Body of pancreas (tissue), 4 donors: Measurements from ENCODE around the gene TMEM97. TPM values are rescaled to one million over a fixed set of nuclear protein-coding genes. Genes with fewer than 3 reads are reported as not detected.

Experiments used
- ATAC-seq: fragments of 150-250 bp; one replicate; pipeline ENCODE4 v1.9.1; 2016
- DNase-seq, 4 donors: peaks; one replicate each; pipeline ENCODE4 v3.0.0-alpha.2; 2019
- H3K27ac ChIP-seq, 4 donors: fragments of 200-600 bp; sonication (generic); 1 replicate in 3 of 4; 2 replicates in 1 of 4; pipeline versions ENCODE4 v1.5.1 to v1.6.1; 2016 to 2019; ENCODE audit warnings: mild to moderate bottlenecking in 1 of 4, mixed read lengths in 1 of 4, moderate library complexity in 1 of 4
- H3K27me3 ChIP-seq, 2 donors: fragments of 200-600 bp; sonication (generic); one replicate each; pipeline ENCODE4 v1.6.0; 2016; ENCODE audit warnings: mild to moderate bottlenecking in 1 of 2
- H3K36me3 ChIP-seq, 2 donors: fragments of 200-600 bp; sonication (generic); replicated peaks in 1 of 2; 2 replicates each; pipeline ENCODE4 v1.5.1; 2016; ENCODE audit warnings: low read depth in 2 of 2; ENCODE audit not compliant: insufficient read depth in 1 of 2
- H3K4me1 ChIP-seq: fragments of 200-600 bp; sonication (generic); one replicate; pipeline ENCODE4 v1.6.0; 2016
- H3K4me3 ChIP-seq, 2 donors: fragments of 200-600 bp; sonication (generic); 1 replicate in 1 of 2; 2 replicates in 1 of 2; pipeline ENCODE4 v1.5.1; 2016 to 2019
- H3K9me3 ChIP-seq, 3 donors: fragments of 200-600 bp; sonication (generic); 1 replicate in 2 of 3; 2 replicates in 1 of 3; pipeline ENCODE4 v1.5.1; 2016
- POLR2A ChIP-seq, 3 donors: fragments of 450-650 bp; IDR thresholded peaks; one replicate each; pipeline ENCODE4 v1.6.1; 2016; ENCODE audit warnings: antibody characterized with exemption in 3 of 3, mild to moderate bottlenecking in 2 of 3
- WGBS, 2 donors: methylation state at CpG; one replicate each; pipeline ENCODE4 v1.1.5; 2017; 5-methylcytosine and 5-hydroxymethylcytosine counted together
- intact Hi-C: fragments of 100-400 bp; cut with DNase I; formaldehyde crosslinking; loops from one replicate; pipeline ENCODE4 v1.15.1; 2023
- total RNA-seq, 2 donors: library from RNA; depleted of rRNA; stranded (reverse); fragments of >200 nt; gene quantifications; one replicate each; pipeline ENCODE4 v1.1.0, GENCODE V29; 2016
- TF ChIP-seq, protein P1 (sequence below), 7 experiments: fragments of 450-650 bp in 4 of 7; fragments of 200-600 bp in 3 of 7; sonication (generic) in 3 of 7; IDR thresholded peaks; one replicate each; pipeline ENCODE4 v1.5.1; 2016 to 2019; ENCODE audit warnings: antibody characterized with exemption in 7 of 7

TMEM97 gene
- total RNA-seq, 2 donors from 2014 or later: 35.9 to 75.5 TPM

DNA sequence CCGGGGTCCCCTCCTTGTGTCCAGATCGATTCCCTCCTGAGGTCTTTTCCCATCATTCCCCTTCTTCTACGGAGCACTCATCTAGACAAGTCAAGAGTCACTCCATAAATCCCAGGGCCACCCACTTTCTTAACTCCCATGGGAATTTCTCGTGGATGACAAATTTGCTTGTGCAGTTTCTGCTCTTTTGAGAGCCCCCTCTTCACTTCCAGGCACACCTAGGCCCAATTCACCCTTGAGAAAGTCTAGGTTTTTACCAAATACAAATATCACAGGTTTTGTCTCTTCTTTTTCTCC is 38.8 kb downstream of the TMEM97 start:
- no peak for TF ChIP-seq POLR2A (IDR thresholded peaks at IDR 0.05)
- TF ChIP-seq, protein P1, sequence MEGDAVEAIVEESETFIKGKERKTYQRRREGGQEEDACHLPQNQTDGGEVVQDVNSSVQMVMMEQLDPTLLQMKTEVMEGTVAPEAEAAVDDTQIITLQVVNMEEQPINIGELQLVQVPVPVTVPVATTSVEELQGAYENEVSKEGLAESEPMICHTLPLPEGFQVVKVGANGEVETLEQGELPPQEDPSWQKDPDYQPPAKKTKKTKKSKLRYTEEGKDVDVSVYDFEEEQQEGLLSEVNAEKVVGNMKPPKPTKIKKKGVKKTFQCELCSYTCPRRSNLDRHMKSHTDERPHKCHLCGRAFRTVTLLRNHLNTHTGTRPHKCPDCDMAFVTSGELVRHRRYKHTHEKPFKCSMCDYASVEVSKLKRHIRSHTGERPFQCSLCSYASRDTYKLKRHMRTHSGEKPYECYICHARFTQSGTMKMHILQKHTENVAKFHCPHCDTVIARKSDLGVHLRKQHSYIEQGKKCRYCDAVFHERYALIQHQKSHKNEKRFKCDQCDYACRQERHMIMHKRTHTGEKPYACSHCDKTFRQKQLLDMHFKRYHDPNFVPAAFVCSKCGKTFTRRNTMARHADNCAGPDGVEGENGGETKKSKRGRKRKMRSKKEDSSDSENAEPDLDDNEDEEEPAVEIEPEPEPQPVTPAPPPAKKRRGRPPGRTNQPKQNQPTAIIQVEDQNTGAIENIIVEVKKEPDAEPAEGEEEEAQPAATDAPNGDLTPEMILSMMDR (IDR thresholded peaks at IDR 0.05): no peak
- peaks cover 7 to 22% of the 10 kb centered on the region in 2 donors for H3K36me3 ChIP-seq
- H3K4me1 ChIP-seq: peaks cover 26% of the 10 kb centered on the region
- H3K27me3 ChIP-seq: no peaks in the 10 kb centered on the region
- intact Hi-C loops: no loop called here
- ATAC-seq: no peak
- no peaks in the 10 kb centered on the region for H3K9me3 ChIP-seq
- WGBS, 2 donors: 0 to 1% methylated on average over 4 of the region's 4 CpGs
- DNase-seq: no peak
- H3K4me3 ChIP-seq: peak overlapping the region; percentile 86 to 87
- peak overlapping the region; percentile 11 to 93 (median 88) for H3K27ac ChIP-seq

DNA sequence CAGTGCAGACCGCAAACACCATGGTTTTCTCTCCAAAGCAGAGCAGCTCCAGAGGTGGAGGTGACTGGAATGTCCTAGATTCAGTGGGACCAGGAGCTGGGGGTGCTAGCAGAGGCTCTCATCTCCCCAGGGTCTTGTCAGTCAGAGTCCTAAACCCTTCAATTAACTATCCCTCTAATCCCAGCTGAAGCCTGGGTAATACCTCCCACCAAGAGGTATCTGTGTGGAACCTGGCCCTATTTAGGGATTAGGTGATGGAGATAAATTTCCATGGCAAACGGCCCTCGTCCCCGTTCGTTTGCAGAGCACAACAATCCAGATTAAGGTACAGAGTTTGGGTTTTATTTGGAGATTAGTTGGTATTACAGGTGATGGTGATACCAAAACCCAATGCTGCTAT is 44.2 kb downstream of the TMEM97 start:
- H3K27ac ChIP-seq: no peak overlapping the region
- DNase-seq: no peak
- 78 to 83% methylated on average over 5 of the region's 5 CpGs for WGBS, 2 donors
- no peaks in the 10 kb centered on the region for H3K27me3 ChIP-seq
- no peak for ATAC-seq
- no peak overlapping the region for H3K4me3 ChIP-seq
- H3K36me3 ChIP-seq: peaks cover 0 to 25% of the 10 kb centered on the region in 2 donors
- no peaks in the 10 kb centered on the region for H3K9me3 ChIP-seq
- TF ChIP-seq, protein P1 (IDR thresholded peaks at IDR 0.05): no peak
- no peak for TF ChIP-seq POLR2A (IDR thresholded peaks at IDR 0.05)
- intact Hi-C loops: no loop called here
- H3K4me1 ChIP-seq: peaks cover 8% of the 10 kb centered on the region

DNA sequence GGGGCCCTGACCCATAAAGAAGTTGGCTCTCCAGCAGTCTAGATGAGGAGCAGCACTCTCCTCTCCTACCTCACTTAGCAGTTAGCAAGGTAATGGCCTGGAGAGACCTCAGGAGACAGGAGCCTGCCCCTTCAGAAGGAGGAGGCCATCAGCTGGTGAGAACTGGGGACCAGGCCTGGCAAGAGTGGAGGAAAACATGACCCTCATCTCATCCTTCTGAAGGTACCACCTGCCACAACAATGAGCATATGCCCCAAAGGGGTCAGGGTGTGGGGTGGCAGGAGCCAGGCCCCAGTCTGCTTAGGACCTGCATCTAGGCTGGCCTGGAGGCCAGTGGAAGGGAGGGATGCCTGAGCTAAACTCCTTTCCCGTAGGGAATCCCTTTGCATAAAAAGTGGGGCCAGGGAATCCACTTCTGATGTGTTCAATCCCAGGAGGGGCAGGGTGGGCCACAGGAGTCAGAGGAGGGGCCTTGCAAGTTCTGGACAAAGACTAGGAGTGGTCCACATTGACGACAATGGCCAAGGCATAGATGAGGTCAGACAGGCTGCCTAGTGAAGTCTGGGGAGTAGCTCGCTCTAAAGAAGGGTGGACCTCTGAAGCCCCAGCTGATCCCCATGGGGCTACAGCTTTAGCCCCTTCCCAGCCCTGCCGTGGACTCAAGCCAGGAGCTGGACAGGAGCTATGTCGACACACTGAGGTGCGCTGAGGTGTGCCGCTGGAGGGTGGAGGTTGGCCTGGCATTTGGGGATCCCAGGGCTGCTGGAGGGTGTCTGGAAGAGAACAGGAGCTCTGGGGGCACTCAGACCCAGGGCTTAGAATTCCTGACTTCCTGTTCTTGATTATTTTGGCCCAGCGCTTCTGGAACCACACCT is 45.0 kb downstream of the TMEM97 start:
- 91% methylated on average over 8 of the region's 8 CpGs for WGBS, 2 donors
- ATAC-seq (no peak), DNase-seq (no peak)
- no peak for TF ChIP-seq POLR2A (IDR thresholded peaks at IDR 0.05)
- TF ChIP-seq, protein P1 (IDR thresholded peaks at IDR 0.05): no peak
- Histone ChIP-seq H3K4me3 (no peak overlapping the region), H3K27me3 (no peaks in the 10 kb centered on the region), H3K9me3 (no peaks in the 10 kb centered on the region), H3K4me1 (peaks cover 1% of the 10 kb centered on the region), H3K36me3 (peaks cover 0 to 25% of the 10 kb centered on the region in 2 donors), H3K27ac (no peak overlapping the region)
- intact Hi-C loops: no loop called here

DNA sequence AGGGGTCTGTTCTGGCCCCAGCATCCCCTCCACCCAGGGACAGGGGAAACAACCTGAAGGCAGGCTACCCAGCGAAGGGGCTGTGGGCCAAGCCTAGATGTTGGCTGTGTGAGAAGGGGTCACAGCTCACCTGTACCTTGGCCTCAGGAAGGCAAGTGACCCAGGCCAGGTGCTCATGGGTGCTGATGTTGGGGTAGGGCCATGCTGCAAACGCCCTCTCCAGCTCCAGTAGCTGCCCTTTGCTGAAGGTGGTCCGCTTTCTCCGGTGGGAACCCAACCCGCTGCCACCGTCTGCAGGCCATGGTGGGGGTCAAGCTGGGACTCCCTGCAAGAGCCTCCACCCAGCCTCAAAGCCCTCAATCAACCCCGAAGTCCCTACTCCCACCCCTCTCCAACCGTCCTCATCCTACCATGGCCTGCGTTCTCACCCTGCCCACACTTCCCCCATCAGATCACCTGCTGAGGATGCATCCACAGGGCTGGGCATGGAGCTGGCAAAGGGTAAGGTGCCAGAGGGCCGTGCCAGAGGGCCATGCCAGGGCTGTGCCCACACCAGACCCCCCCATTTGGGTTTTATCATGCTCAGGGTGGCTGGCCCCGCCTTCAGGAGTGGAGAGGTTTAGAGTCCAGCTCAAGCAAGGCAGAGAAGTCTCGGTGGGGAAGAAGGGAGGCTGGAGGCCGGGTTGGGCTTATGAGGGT is 45.8 kb downstream of the TMEM97 start, which contains the start of gene SEBOX:
Gene SEBOX (minus strand): TSS at position 535 of the 699 bp plus-strand sequence. CDS start 48 bp downstream, at position 487.
- TF ChIP-seq, protein P1 (IDR thresholded peaks at IDR 0.05): no peak
- TF ChIP-seq POLR2A (IDR thresholded peaks at IDR 0.05): no peak
- Histone ChIP-seq H3K27me3 (no peaks in the 10 kb centered on the region), H3K9me3 (no peaks in the 10 kb centered on the region), H3K27ac (no peak within 1 kb of the TSS), H3K4me1 (peaks cover 9% of the 10 kb centered on the region), H3K4me3 (no peak within 1 kb of the TSS), H3K36me3 (peaks cover 0 to 25% of the 10 kb centered on the region in 2 donors)
- WGBS, 2 donors: 87 to 91% methylated on average over 9 to 13 of the region's 13 CpGs
- intact Hi-C loops: no loop called here
- ATAC-seq: no peak
- DNase-seq: no peak
